Loucy (cell line): ENCODE results near the gene CACNA1B.
"Not testable (repeated sequence)": the region's sequence is repeated elsewhere in the genome, so short reads cannot be mapped to it uniquely, and the experiment has no call there.

Experiments
- EZH2phosphoT487 ChIP-seq: fragments of 200-600 bp; IDR thresholded peaks from 2 replicates; pipeline ENCODE4 v1.6.1; 2018; ENCODE audit warnings: antibody characterized with exemption, mild to moderate bottlenecking, moderate library complexity, borderline replicate concordance
- TF ChIP-seq, protein P1 (sequence below): fragments of 200-600 bp; sonication (generic); conservative IDR thresholded peaks from 2 replicates; pipeline ENCODE4 v1.5.1; 2014; ENCODE audit warnings: mild to moderate bottlenecking, antibody characterized with exemption, low read length

GRCh38 chr9:138134581-138134980 lies 257.0 kb downstream of the CACNA1B start:
- TF ChIP-seq, protein P1, sequence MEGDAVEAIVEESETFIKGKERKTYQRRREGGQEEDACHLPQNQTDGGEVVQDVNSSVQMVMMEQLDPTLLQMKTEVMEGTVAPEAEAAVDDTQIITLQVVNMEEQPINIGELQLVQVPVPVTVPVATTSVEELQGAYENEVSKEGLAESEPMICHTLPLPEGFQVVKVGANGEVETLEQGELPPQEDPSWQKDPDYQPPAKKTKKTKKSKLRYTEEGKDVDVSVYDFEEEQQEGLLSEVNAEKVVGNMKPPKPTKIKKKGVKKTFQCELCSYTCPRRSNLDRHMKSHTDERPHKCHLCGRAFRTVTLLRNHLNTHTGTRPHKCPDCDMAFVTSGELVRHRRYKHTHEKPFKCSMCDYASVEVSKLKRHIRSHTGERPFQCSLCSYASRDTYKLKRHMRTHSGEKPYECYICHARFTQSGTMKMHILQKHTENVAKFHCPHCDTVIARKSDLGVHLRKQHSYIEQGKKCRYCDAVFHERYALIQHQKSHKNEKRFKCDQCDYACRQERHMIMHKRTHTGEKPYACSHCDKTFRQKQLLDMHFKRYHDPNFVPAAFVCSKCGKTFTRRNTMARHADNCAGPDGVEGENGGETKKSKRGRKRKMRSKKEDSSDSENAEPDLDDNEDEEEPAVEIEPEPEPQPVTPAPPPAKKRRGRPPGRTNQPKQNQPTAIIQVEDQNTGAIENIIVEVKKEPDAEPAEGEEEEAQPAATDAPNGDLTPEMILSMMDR = not testable (repeated sequence)
- not testable (repeated sequence) for TF ChIP-seq EZH2phosphoT487
